A549 treated with AZD2906 at 1 μM for 4 hours (cell line): ENCODE data around the gene PGAP3. TPM values are rescaled to one million over a fixed set of nuclear protein-coding genes. Genes with fewer than 3 reads are reported as not detected.

ENCODE experiments used
- total RNA-seq: library from RNA; stranded (reverse); fragments of 200-300 nt; extraction: Qiagen RNA extraction; gene quantifications from 5 replicates; pipeline ENCODE4 v1.2.3, GENCODE V29; 2022

The PGAP3 gene
- 7.7 to 8.6 TPM (median 8.1 TPM) in 5 replicates for total RNA-seq

GRCh38 chr17:39687546-39688474 is at the start of gene PGAP3:
TSS of gene PGAP3 (minus strand) at chr17:39688057. CDS start at chr17:39688014, 43 bp downstream.

DNA sequence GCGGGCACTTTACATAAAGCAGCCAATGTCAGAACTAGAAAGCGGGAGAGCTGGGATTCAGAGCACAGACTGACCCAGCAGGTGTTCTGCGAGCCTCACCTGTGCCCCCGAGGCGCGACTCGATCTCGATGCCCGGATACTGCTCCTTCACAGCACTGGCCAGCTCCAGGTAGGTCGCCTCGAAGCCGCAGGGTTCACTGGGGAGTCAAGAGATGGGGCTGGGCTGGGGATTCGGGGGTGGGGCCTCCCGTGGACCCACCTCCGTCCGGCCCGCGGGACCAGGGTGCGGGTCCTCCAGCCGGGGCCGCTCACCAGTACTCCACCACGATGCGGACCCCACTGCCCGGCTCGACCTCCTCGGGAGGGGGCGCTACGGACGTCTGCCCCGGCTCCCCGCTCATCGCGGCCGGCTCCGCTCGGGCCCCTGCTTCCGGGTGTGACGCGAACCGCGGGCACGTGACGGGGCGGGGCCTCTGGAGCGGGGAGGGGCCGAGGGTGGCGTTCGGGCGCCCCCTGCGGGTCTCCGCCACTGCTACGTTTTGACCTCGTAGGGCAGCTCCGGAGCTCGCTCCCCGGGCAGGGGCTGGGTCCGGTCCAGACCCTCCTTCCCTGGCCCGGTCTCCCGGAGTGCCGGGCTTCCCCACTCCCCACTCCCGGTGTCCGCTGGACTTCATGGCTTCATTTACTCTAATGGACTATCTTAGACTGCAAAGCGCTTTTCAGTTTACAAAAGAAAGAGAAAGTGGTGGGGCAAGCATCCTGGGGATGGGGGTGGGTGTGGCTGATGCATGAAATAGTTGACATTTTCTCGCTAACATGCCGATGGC is 42.5 kb upstream of the PGAP3 start, which contains the start of gene MIEN1:
MIEN1 (minus strand) TSS at position 438 of the 827 bp plus-strand sequence; CDS start at position 401, 37 bp downstream.

GRCh38 chr17:39699818-39700147 is 11.9 kb upstream of the PGAP3 start, which contains the start of gene ERBB2:
TSS of gene ERBB2 (plus strand) at chr17:39700064. CDS start at chr17:39700239, 175 bp downstream.

GRCh38 chr17:39667945-39668924 is 19.6 kb downstream of the PGAP3 start, which contains the start of gene PNMT:
TSS of gene PNMT (plus strand) at chr17:39668453. CDS start at chr17:39668476, 23 bp downstream.

GRCh38 chr17:39664581-39665561 is 23.0 kb downstream of the PGAP3 start, which contains the start of gene TCAP:
TSS of gene TCAP (plus strand) at chr17:39665349. CDS start at chr17:39665360, 11 bp downstream.

GRCh38 chr17:39636927-39637736 is 50.7 kb downstream of the PGAP3 start, which contains the start of gene STARD3:
TSS of gene STARD3 (plus strand) at chr17:39637144. CDS start at chr17:39653532, 16,388 bp downstream.

DNA sequence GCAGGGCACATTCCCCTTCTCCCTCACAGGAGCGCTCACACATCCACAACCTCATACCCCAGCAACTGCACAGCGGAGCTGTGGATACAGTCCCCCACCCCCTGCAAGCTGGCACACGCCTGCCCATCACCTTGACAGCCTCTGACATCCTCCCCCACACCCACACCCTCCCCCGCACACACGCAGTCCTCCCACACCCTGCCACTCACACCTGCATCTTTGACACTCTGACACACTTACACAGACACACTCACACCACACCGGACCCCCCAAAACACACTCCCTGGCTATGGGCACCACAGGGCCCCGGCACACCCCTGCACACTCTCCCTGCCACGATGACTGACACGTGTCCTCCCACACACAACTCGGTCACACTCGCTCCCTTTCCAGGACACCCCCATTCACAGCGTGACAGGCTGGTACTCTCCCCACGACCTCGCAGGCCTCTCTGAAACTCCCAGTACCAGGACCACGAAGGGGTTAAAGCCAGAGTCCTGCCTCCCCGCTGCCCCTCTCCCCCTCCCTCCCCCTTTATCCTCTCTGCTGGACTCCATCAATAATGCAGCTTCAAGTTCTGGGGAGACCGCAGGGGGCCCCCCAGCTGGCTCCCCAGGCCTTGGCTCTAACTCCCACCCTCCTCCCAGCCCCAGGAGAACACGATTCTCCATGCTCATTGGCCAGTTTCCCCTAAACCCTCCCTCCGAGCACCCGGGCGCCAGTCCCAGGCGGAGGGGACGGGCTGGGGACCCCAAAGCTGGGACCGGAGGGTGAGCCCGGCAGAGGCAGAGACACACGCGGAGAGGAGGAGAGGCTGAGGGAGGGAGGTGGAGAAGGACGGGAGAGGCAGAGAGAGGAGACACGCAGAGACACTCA is 61.4 kb downstream of the PGAP3 start, which contains the start of gene PPP1R1B:
PPP1R1B (plus strand) TSS at position 782 of the 876 bp plus-strand sequence. CDS start 441 bp downstream, outside the sequence.

Other genes starting within 250 kb of the PGAP3 start
- 24.9 to 34.5 TPM (median 28.8 TPM) in 5 replicates for gene MED1, start 236.8 kb downstream of the PGAP3 start, total RNA-seq
- 30.4 to 36.3 TPM (median 32.3 TPM) in 5 replicates for gene CDK12, start 226.6 kb downstream of the PGAP3 start, total RNA-seq
- 0.01 to 0.07 TPM (median 0.01 TPM) in 3 of 5 replicates, not detected in the others for gene NEUROD2, start 80.1 kb downstream of the PGAP3 start, total RNA-seq
- gene PPP1R1B, start 61.1 kb downstream of the PGAP3 start, total RNA-seq = 0.06 to 0.18 TPM (median 0.16 TPM) in 5 replicates
- 50.2 to 59.9 TPM (median 55.1 TPM) in 5 replicates for gene STARD3, start 50.9 kb downstream of the PGAP3 start, total RNA-seq
- 0.69 to 1.3 TPM (median 0.82 TPM) in 5 replicates for gene TCAP, start 22.7 kb downstream of the PGAP3 start, total RNA-seq
- 0.10 to 0.68 TPM (median 0.63 TPM) in 5 replicates for gene PNMT, start 19.6 kb downstream of the PGAP3 start, total RNA-seq
- gene ERBB2, start 12.0 kb upstream of the PGAP3 start, total RNA-seq = 30.1 to 35.5 TPM (median 32.9 TPM) in 5 replicates
- 86.7 to 95.4 TPM (median 92.1 TPM) in 5 replicates for gene MIEN1, start 42.5 kb upstream of the PGAP3 start, total RNA-seq
- gene GRB7, start 49.9 kb upstream of the PGAP3 start, total RNA-seq = 2.6 to 6.6 TPM (median 4.6 TPM) in 5 replicates
- not detected in 5 replicates for gene IKZF3, start 176.3 kb upstream of the PGAP3 start, total RNA-seq
- gene ZPBP2, start 180.1 kb upstream of the PGAP3 start, total RNA-seq = not detected in 5 replicates
- 1.6 to 2.6 TPM (median 2.1 TPM) in 5 replicates for gene GSDMB, start 230.6 kb upstream of the PGAP3 start, total RNA-seq
- 31.0 to 41.5 TPM (median 40.0 TPM) in 5 replicates for gene ORMDL3, start 239.5 kb upstream of the PGAP3 start, total RNA-seq
- gene LRRC3C, start 239.7 kb upstream of the PGAP3 start, total RNA-seq = not detected in 5 replicates